ENCODE results near the gene GFI1B.

The GFI1B gene

GRCh38 chr9:133029994-133030316, 51.5 kb downstream of the GFI1B start:
- H3K4me3 ChIP-seq (ENCODE audit: low read depth, low read length): peak overlapping the region; percentile 97
- TF ChIP-seq CTCF (IDR thresholded peaks at IDR 0.05; ENCODE audit: control insufficient read depth, extremely low read depth, insufficient read depth): no peak
- no peak for DNase-seq (ENCODE audit: low read depth)

GRCh38 chr9:133030317-133031129, 52.0 kb downstream of the GFI1B start, which contains the start of gene GTF3C5:
Gene GTF3C5, plus strand, starts transcription at chr9:133030997. Its CDS starts 15 bp downstream, at chr9:133031012.
- peak within 1 kb of the TSS; percentile 97 for H3K4me3 ChIP-seq (ENCODE audit: low read depth, low read length)
- no peak for TF ChIP-seq CTCF (IDR thresholded peaks at IDR 0.05; ENCODE audit: control insufficient read depth, extremely low read depth, insufficient read depth)
- peak; percentile 99 for DNase-seq (ENCODE audit: low read depth)

GRCh38 chr9:133031130-133031422, 52.6 kb downstream of the GFI1B start:
- DNase-seq (ENCODE audit: low read depth): no peak
- H3K4me3 ChIP-seq (ENCODE audit: low read depth, low read length): peak overlapping the region; percentile 97
- TF ChIP-seq CTCF (IDR thresholded peaks at IDR 0.05; ENCODE audit: control insufficient read depth, extremely low read depth, insufficient read depth): no peak

GRCh38 chr9:133031496-133031911, 53.0 kb downstream of the GFI1B start:
- H3K4me3 ChIP-seq (ENCODE audit: low read depth, low read length): peak overlapping the region; percentile 97
- no peak for DNase-seq (ENCODE audit: low read depth)
- no peak for TF ChIP-seq CTCF (IDR thresholded peaks at IDR 0.05; ENCODE audit: control insufficient read depth, extremely low read depth, insufficient read depth)

GRCh38 chr9:133032171-133032570, 53.7 kb downstream of the GFI1B start:
- H3K4me3 ChIP-seq (ENCODE audit: low read depth, low read length): peak overlapping the region; percentile 97
- DNase-seq (ENCODE audit: low read depth): no peak
- no peak for TF ChIP-seq CTCF (IDR thresholded peaks at IDR 0.05; ENCODE audit: control insufficient read depth, extremely low read depth, insufficient read depth)

- DNase-seq (ENCODE audit: low read depth): no peak
- no peak for TF ChIP-seq CTCF (IDR thresholded peaks at IDR 0.05; ENCODE audit: control insufficient read depth, extremely low read depth, insufficient read depth)
Observed at GRCh38 chr9:133035669-133036068, 57.2 kb downstream of the GFI1B start.

More at GRCh38 chr9:133035669-133036068, 57.2 kb downstream of the GFI1B start:
- no peak overlapping the region for H3K4me3 ChIP-seq (ENCODE audit: low read depth, low read length)
